Stimulated activated CD4-positive, alpha-beta T cell treated with anti-CD3 and anti-CD28 coated beads, Interleukin-12 subunit alpha, Interleukin-12 subunit beta, amount 100 ng/mL, for 48 hours (primary cell): ENCODE results near the gene USP4.
"Not testable (repeated sequence)": the region's sequence is repeated elsewhere in the genome, so short reads cannot be mapped to it uniquely, and the experiment has no call there.

ENCODE experiments used
- DNase-seq, 3 donors: peaks; one replicate each; pipeline ENCODE4 v3.0.0-alpha.2; 2020; ENCODE audit warnings: low read depth in 2 of 3, low spot score in 1 of 3

USP4 gene

GRCh38 chr3:49255718-49256511 is 83.9 kb downstream of the USP4 start:
- no peak for DNase-seq

- no peak for DNase-seq
Measured at GRCh38 chr3:49255112-49255511, 84.7 kb downstream of the USP4 start.

- DNase-seq: no peak
Measured at GRCh38 chr3:49253512-49253911, 86.3 kb downstream of the USP4 start.

- DNase-seq: no peak
Measured at GRCh38 chr3:49248840-49249227, 91.0 kb downstream of the USP4 start.

GRCh38 chr3:49244581-49245205 is 95.2 kb downstream of the USP4 start:
- DNase-seq: no peak

- DNase-seq: not testable (repeated sequence)
Measured at GRCh38 chr3:49240091-49240490, 99.8 kb downstream of the USP4 start.

- DNase-seq: no peak
Measured at GRCh38 chr3:49238274-49239127, 101.4 kb downstream of the USP4 start.

- no peak for DNase-seq
Measured at GRCh38 chr3:49237344-49237743, 102.5 kb downstream of the USP4 start.

GRCh38 chr3:49236226-49236625 is 103.6 kb downstream of the USP4 start:
- no peak for DNase-seq

- not testable (repeated sequence) for DNase-seq
Measured at GRCh38 chr3:49228817-49229216, 111.0 kb downstream of the USP4 start.
